GM06990 (cell line): ENCODE measurements around the gene ATG3.

Experiments
- DNase-seq: peaks from one replicate; pipeline ENCODE4 v3.0.0-alpha.2; 2011; ENCODE audit not compliant: insufficient read length; ENCODE audit errors: extremely low read depth
- H3K27me3 ChIP-seq: replicated peaks from 2 replicates; pipeline ENCODE4 v1.6.0; 2011; ENCODE audit warnings: low read length; ENCODE audit not compliant: control insufficient read depth, insufficient read depth
- H3K36me3 ChIP-seq: 2 replicates; pipeline ENCODE4 v1.5.1; 2011; ENCODE audit warnings: low read length; ENCODE audit not compliant: control insufficient read depth, insufficient read depth
- H3K4me3 ChIP-seq: replicated peaks from 2 replicates; pipeline ENCODE4 v1.5.1; 2011; ENCODE audit warnings: low read depth, mild to moderate bottlenecking, control low read depth, low read length
- CTCF ChIP-seq: IDR thresholded peaks from 2 replicates; pipeline ENCODE4 v1.5.1; 2011; ENCODE audit warnings: low read length, control low read depth, mild to moderate bottlenecking, inconsistent platforms; ENCODE audit not compliant: insufficient read depth, poor library complexity, severe bottlenecking

The ATG3 gene

GRCh38 chr3:112482675-112483074 lies 79.1 kb downstream of the ATG3 start:
- no peaks in the 10 kb centered on the region for H3K27me3 ChIP-seq
- no peak for DNase-seq
- no peak for TF ChIP-seq CTCF
- H3K36me3 ChIP-seq = no peaks in the 10 kb centered on the region; the same call in none of the 2 replicates
- H3K4me3 ChIP-seq = no peak overlapping the region
